HCT116 (cell line): ENCODE measurements around the gene UFL1. TPM values are rescaled to one million over a fixed set of nuclear protein-coding genes. Genes with fewer than 3 reads are reported as not detected.

ENCODE experiments used
- ATAC-seq: fragments of 200-7000 bp; cut with Tn5 transposase; 2 replicates; pipeline ENCODE4 v1.9.1; 2020; ENCODE audit warnings: mild to moderate bottlenecking, moderate library complexity
- BruUV-seq: library from RNA; stranded (reverse); fragments of 400-500 nt; replicated peaks from 2 replicates; lab custom pipeline; 2021; lab: Mats Ljungman, UMichigan
- CTCF ChIA-PET: fragments of 300-600 bp; sonication (Branson Sonifier 250); formaldehyde crosslinking; loops from one replicate; lab custom pipeline; 2021; ENCODE audit warnings: antibody characterized with exemption; lab: Charles Lee
- POLR2A ChIA-PET: fragments of 300-600, 350-600 bp; sonication (Branson Sonifier 250); formaldehyde crosslinking; loops from one replicate; lab custom pipeline; 2021; ENCODE audit warnings: antibody characterized with exemption; lab: Charles Lee
- RAD21 ChIA-PET, 2 experiments: fragments of 300-600 bp; sonication (Branson Sonifier 250); formaldehyde crosslinking; loops; one replicate each; lab custom pipeline; 2023; ENCODE audit warnings: low total read pairs in 2 of 2; ENCODE audit not compliant: uncharacterized antibody in 2 of 2, unreplicated experiment in 2 of 2, low non-redundant PET in 1 of 2; lab: Charles Lee
- DNase-seq: peaks from one replicate; pipeline ENCODE4 v3.0.0-alpha.2; 2010; ENCODE audit warnings: low read depth, low spot score
- H2AFZ ChIP-seq: fragments of 200-600 bp; shearing (Covaris generic), sonication (generic); 2 replicates; pipeline ENCODE4 v1.6.1; 2017; ENCODE audit warnings: low read depth, mixed run types, mixed read lengths, antibody characterized with exemption, low read length; ENCODE audit not compliant: poor library complexity, severe bottlenecking
- H3K27ac ChIP-seq: 2 replicates; pipeline ENCODE4 v1.5.1; 2012; ENCODE audit warnings: low read depth, low read length
- H3K27me3 ChIP-seq: fragments of 200-600 bp; sonication (generic); 2 replicates; pipeline ENCODE4 v1.6.1; 2016; ENCODE audit warnings: mixed run types, low read length, mixed read lengths; ENCODE audit not compliant: insufficient read depth
- H3K36me3 ChIP-seq, 2 experiments: fragments of 200-500 bp in 1 of 2; fragments of 200-600 bp in 1 of 2; sonication (Bioruptor generic) in 1 of 2; sonication (generic) in 1 of 2; 2 replicates each; pipeline versions ENCODE4 v1.5.1 to v1.6.1; 2014 to 2016; ENCODE audit warnings: low read length in 2 of 2, inconsistent platforms in 1 of 2, mixed read lengths in 1 of 2, mixed run types in 1 of 2; ENCODE audit not compliant: insufficient read depth in 2 of 2, control insufficient read depth in 1 of 2
- H3K4me1 ChIP-seq, 2 experiments: fragments of 200-600 bp in 1 of 2; sonication (generic) in 1 of 2; 2 replicates each; pipeline versions ENCODE4 v1.5.1 to v1.6.1; 2012 to 2017; ENCODE audit warnings: low read length in 2 of 2, inconsistent platforms in 1 of 2, mild to moderate bottlenecking in 1 of 2, mixed read lengths in 1 of 2, mixed run types in 1 of 2, moderate library complexity in 1 of 2; ENCODE audit not compliant: insufficient read depth in 2 of 2, control insufficient read depth in 1 of 2
- H3K4me2 ChIP-seq: fragments of 200-600 bp; sonication (generic); 2 replicates; pipeline ENCODE4 v1.6.1; 2017; ENCODE audit warnings: mixed run types, low read length, mixed read lengths
- H3K4me3 ChIP-seq, 2 experiments: fragments of 200-600 bp in 1 of 2; sonication (generic) in 1 of 2; replicated peaks in 1 of 2; 2 replicates each; pipeline ENCODE4 v1.5.1; 2011 to 2016; ENCODE audit warnings: low read length in 2 of 2, control low read depth in 1 of 2, low read depth in 1 of 2, mild to moderate bottlenecking in 1 of 2, mixed read lengths in 1 of 2, mixed run types in 1 of 2
- H3K79me2 ChIP-seq: fragments of 200-600 bp; sonication (generic); 2 replicates; pipeline ENCODE4 v1.6.1; 2017; ENCODE audit warnings: mild to moderate bottlenecking, mixed run types, low read length, moderate library complexity, mixed read lengths; ENCODE audit not compliant: insufficient read depth
- H3K9ac ChIP-seq: fragments of 200-600 bp; sonication (generic); 2 replicates; pipeline ENCODE4 v1.6.1; 2016; ENCODE audit warnings: low read length, mixed read lengths
- H3K9me2 ChIP-seq: fragments of 200-600 bp; sonication (generic), shearing (Covaris generic); 2 replicates; pipeline ENCODE4 v1.6.1; 2017; ENCODE audit warnings: mixed run types, mild to moderate bottlenecking, moderate library complexity; ENCODE audit not compliant: insufficient read depth
- H3K9me3 ChIP-seq, 2 experiments: fragments of 200-500 bp in 1 of 2; fragments of 200-600 bp in 1 of 2; sonication (Bioruptor generic) in 1 of 2; sonication (generic) in 1 of 2; 2 replicates each; pipeline ENCODE4 v1.6.1; 2014 to 2017; ENCODE audit warnings: low read length in 2 of 2, mixed read lengths in 2 of 2, inconsistent platforms in 1 of 2, low read depth in 1 of 2, mild to moderate bottlenecking in 1 of 2, mixed run types in 1 of 2, moderate library complexity in 1 of 2; ENCODE audit not compliant: control insufficient read depth in 1 of 2, insufficient read depth in 1 of 2
- H4K20me1 ChIP-seq: fragments of 200-600 bp; sonication (generic), shearing (Covaris generic); 2 replicates; pipeline ENCODE4 v1.6.1; 2017; ENCODE audit warnings: mixed run types, mild to moderate bottlenecking, moderate library complexity; ENCODE audit not compliant: insufficient read depth
- ATF3 ChIP-seq: IDR thresholded peaks from 2 replicates; pipeline ENCODE4 v1.6.1; 2012
- CEBPB ChIP-seq: IDR thresholded peaks from 2 replicates; pipeline ENCODE4 v1.6.1; 2012; ENCODE audit warnings: low read depth
- POLR2A ChIP-seq: IDR thresholded peaks from 2 replicates; pipeline ENCODE4 v1.7.0; 2011; ENCODE audit warnings: borderline replicate concordance; ENCODE audit not compliant: insufficient read depth, insufficient read length; ENCODE audit errors: extremely low read depth
- POLR2AphosphoS5 ChIP-seq: IDR thresholded peaks from 2 replicates; pipeline ENCODE4 v1.6.1; 2011; ENCODE audit warnings: mild to moderate bottlenecking, low read depth, low read length, moderate library complexity
- YY1 ChIP-seq: IDR thresholded peaks from 2 replicates; pipeline ENCODE4 v1.6.1; 2011; ENCODE audit warnings: low read length, low read depth, moderate library complexity, mild to moderate bottlenecking; ENCODE audit not compliant: insufficient replicate concordance; ENCODE audit errors: extremely low read depth
- intact Hi-C: fragments of 100-400 bp; cut with micrococcal nuclease; formaldehyde crosslinking; loops from 2 replicates; pipeline ENCODE4 v1.10.0; 2022
- total RNA-seq: library from RNA; stranded (reverse); gene quantifications from one replicate; pipeline ENCODE4 v1.2.1, GENCODE V29; 2021; ENCODE audit not compliant: unreplicated experiment

The UFL1 gene
- total RNA-seq, 1 experiment from 2014 or later = 19.6 TPM

GRCh38 chr6:96499781-96500180 is 21.8 kb upstream of the UFL1 start:
- H3K4me2 ChIP-seq = no peak overlapping the region
- DNase-seq (no peak), ATAC-seq (no peak)
- no peak overlapping the region for H3K9ac ChIP-seq
- H2AFZ ChIP-seq = no peak overlapping the region
- ChIA-PET POLR2A (no interaction called here), RAD21 (no interaction called here), CTCF (no interaction called here)
- H3K27me3 ChIP-seq = no peaks in the 10 kb centered on the region
- peaks cover 0 to 3% of the 10 kb centered on the region in 2 experiments; a peak in 1 of 4 replicates for H3K9me3 ChIP-seq
- H4K20me1 ChIP-seq = no peaks in the 10 kb centered on the region
- TF ChIP-seq POLR2A (no peak), YY1 (no peak)
- intact Hi-C loops = no loop called here
- H3K79me2 ChIP-seq = no peaks in the 10 kb centered on the region
- H3K27ac ChIP-seq = no peak overlapping the region
- no peak overlapping the region for H3K4me3 ChIP-seq
- H3K36me3 ChIP-seq = no peaks in the 10 kb centered on the region
- BruUV-seq = no TSS peak
- H3K4me1 ChIP-seq = no peaks in the 10 kb centered on the region
- H3K9me2 ChIP-seq = no peaks in the 10 kb centered on the region

GRCh38 chr6:96502915-96503314 is 18.7 kb upstream of the UFL1 start:
- DNase-seq = no peak
- Histone ChIP-seq H2AFZ (no peak overlapping the region), H3K9me2 (no peaks in the 10 kb centered on the region), H3K9ac (no peak overlapping the region), H3K79me2 (no peaks in the 10 kb centered on the region), H3K9me3 (peaks cover 0 to 3% of the 10 kb centered on the region in 2 experiments; a peak in 1 of 4 replicates), H3K27ac (no peak overlapping the region), H4K20me1 (no peaks in the 10 kb centered on the region), H3K36me3 (no peaks in the 10 kb centered on the region), H3K4me1 (no peaks in the 10 kb centered on the region), H3K4me3 (no peak overlapping the region), H3K4me2 (no peak overlapping the region), H3K27me3 (no peaks in the 10 kb centered on the region)
- ChIA-PET CTCF (no interaction called here), POLR2A (no interaction called here), RAD21 (no interaction called here)
- BruUV-seq = no TSS peak
- ATAC-seq = no peak
- no peak for TF ChIP-seq CEBPB
- TF ChIP-seq YY1 = no peak
- TF ChIP-seq ATF3 = no peak
- TF ChIP-seq POLR2AphosphoS5 = no peak
- intact Hi-C loops = no loop called here
